Central memory CD4-positive, alpha-beta T cell (primary cell): ENCODE data around the gene NHEJ1.

Experiments used
- DNase-seq: peaks from one replicate; pipeline ENCODE4 v3.0.0; 2022

NHEJ1 gene

GRCh38 chr2:219084791-219085190 lies 75.8 kb downstream of the NHEJ1 start:
- no peak for DNase-seq

DNA sequence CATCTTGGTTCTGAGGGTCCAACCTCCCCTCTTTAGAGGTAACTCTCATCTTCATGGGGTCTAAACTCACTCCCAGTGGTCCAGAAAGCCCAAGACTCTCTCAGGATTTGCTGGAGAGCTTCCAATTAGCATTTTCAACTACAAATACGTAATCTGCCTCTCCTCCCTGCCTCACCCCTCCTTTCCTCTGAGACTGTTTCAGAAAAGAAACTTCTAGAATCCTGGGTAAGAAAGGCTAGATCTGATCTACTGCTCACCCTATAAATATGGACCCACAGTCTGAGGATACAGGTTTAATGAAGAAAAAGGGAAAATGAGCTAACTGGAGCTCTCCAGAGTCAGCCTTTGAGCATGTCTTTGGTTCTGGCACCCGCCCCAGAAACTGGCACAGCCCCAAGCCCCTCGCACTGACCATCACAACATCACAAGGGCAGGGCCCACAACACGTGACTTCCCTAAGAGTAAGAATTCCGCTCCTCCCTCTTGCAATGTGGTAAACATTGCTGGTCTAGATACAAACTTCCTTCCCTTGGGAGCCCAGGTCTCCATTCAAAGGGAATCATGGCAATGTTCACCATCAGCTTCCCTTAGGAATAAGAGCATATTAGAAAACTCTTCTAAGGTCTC lies 78.2 kb downstream of the NHEJ1 start:
- DNase-seq = no peak

DNA sequence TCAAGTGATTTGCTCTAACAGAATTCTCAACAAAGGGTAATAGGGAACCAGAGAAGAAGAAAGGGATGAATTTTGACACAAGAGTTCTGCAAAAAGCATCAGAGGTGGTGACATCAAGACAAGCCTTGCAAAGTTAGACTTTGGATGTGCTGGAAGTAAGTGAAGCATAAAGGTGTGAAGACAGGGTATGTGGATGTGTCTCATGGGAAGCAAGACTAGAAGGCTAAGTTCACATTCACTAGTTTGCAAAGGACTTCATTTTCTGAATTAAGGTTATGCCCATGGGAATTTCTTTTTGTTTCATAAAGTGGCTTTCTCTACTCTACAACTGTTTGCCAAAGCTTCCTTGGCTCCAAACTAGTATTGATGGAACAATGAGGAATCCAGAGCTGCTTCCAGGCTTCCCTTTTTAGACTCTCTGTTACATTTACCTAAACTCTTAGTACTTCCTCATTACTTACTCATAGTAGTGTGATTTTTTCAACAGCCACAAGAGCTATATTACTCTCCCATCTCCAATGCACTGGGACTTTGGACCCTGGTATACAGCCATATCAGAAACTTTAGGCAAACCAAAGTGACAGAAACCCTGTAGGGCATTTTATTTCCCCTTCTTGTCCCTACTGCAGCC lies 78.8 kb downstream of the NHEJ1 start:
- DNase-seq = no peak

DNA sequence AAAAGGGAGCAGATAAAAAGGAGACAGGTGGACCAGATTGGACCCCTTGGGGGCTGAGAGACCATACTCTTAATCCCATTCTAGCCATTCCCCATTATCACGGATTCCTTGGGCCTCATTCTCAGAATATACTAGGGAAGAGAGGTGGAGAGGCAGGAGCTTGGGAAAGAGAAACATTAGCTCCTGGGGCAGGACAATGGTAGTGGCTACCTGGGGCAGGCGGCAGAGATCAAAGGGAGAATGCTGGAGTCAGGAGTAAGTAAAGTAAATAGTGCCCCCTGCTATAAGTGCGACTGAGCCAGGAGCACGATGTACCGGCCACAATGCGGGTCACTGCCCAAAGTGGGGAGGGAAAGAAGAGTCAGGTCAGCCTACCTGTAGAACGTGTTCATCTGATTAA lies 79.5 kb downstream of the NHEJ1 start:
- no peak for DNase-seq

- no peak for DNase-seq
These were observed 81.2 kb downstream of the NHEJ1 start for GRCh38 chr2:219079417-219079816.

GRCh38 chr2:219078951-219079350 lies 81.7 kb downstream of the NHEJ1 start:
- DNase-seq = no peak

- no peak for DNase-seq
These were observed 82.5 kb downstream of the NHEJ1 start for GRCh38 chr2:219078126-219078525.

- no peak for DNase-seq
These were observed 84.4 kb downstream of the NHEJ1 start for GRCh38 chr2:219076253-219076652.

DNA sequence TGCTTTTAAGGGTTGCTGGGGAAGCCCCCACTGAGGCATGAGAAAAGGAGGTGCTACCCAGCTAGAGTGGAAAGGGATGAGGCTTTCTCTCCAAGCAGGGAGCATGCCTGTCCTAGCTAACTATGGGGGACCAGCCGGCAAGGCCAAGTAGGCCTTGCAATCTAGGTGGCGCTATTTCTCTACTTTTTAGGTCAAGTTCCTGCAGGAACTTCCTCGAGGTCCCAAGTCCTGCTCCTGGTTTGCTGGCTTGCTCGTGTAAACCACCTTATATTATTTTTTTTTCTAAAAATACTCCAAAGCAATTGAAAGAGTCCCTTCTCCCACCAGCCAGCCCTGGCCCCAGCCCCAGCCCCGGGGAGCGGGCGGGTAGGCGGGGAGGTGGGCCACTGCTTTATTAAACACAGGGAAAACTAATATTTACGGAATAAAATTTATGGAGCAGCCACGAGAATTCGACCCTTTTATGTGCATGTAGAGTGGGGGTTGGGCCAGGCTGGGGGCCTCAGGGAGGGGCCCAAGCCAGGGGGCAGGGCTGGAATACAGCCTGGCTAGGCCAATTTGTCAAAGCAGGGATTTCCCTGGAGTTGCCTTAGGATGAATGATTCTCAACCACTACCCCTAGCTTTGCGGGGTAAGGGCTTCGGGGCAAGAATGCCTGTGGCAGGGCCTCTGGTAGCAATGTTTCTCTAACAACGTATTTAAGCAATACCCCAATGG lies 87.0 kb downstream of the NHEJ1 start:
- DNase-seq = no peak

DNA sequence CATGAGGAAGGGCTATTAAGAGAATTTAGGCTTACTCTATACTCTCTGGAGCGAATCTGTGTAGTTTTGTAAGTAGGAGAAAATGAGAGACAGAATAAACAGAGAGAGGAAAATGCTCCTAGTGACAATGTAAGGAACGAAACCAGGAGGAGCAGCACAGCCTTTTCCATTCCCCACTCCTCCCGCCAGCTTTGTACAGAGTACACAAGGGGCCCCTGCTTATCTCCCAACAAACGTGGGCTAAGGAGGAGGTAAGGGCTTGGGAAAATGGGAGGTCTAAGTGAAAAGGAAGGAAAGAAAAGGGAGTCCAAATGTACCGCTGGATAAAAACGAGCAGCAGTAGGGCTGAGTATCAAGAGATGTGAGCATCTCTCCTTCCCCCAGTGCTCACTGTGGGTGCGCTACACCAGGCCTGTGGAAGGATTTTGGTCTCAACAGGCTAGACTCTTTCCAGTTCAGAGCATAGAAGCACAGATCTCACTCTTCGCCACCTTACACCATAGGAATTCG lies 87.8 kb downstream of the NHEJ1 start:
- DNase-seq = no peak

DNA sequence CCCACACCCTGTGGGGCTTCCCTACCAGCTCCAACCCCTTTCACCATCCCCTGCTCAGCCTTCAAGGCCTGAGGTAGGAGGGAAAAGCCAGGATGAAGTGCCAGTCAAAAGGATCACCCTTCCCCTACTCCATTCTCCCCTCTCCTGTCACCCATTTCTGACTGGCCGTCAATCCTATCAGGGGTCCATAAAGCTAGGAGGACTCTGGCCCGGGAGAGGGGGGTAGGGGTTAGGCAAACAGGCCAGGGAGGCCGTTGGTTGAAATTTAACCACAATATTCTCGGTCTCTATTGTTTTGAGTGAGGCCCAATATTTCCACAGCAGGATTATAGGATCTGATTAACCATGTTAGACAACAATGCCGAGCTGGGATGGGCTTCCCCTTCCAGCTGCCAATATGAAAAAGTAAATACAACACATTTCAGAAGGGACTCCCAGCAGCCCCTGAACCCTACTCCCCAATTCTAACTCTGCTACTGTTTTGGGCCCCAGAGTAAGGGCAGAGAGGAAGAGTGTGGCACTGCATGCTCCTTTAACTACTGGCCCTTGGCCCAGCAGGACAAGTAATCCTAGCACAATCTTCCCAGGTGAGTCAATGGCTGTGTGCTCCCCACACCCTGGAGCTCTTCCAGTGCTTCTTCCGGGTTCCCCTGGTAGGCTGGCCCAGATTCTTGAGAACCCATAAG lies 89.3 kb downstream of the NHEJ1 start:
- DNase-seq = no peak

DNA sequence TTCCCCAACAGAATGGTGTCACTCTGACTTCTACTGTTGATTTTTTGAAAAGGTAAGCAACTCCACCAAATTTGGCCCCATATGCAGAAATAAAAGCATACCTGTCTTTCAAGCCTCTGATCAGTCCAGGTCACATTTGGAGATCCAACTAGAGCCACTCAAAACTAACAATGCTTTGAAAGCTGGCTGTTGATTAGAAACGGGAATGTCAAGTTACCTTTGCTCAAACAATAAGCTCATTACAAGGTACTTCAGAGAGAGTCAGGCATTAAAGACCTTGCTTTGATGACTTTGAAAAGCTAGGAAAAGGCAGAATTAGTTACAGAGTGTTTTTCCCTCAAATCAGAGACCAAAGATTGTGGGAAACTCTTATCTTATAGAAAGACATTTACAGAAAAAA lies 95.1 kb downstream of the NHEJ1 start:
- DNase-seq = no peak

GRCh38 chr2:219062081-219062480 lies 98.5 kb downstream of the NHEJ1 start:
- DNase-seq = no peak

- DNase-seq = no peak
These were observed 99.5 kb downstream of the NHEJ1 start, which contains the start of gene IHH for GRCh38 chr2:219060821-219061791. Gene IHH (minus strand): TSS chr2:219060921. CDS start chr2:219060467, 454 bp downstream.

DNA sequence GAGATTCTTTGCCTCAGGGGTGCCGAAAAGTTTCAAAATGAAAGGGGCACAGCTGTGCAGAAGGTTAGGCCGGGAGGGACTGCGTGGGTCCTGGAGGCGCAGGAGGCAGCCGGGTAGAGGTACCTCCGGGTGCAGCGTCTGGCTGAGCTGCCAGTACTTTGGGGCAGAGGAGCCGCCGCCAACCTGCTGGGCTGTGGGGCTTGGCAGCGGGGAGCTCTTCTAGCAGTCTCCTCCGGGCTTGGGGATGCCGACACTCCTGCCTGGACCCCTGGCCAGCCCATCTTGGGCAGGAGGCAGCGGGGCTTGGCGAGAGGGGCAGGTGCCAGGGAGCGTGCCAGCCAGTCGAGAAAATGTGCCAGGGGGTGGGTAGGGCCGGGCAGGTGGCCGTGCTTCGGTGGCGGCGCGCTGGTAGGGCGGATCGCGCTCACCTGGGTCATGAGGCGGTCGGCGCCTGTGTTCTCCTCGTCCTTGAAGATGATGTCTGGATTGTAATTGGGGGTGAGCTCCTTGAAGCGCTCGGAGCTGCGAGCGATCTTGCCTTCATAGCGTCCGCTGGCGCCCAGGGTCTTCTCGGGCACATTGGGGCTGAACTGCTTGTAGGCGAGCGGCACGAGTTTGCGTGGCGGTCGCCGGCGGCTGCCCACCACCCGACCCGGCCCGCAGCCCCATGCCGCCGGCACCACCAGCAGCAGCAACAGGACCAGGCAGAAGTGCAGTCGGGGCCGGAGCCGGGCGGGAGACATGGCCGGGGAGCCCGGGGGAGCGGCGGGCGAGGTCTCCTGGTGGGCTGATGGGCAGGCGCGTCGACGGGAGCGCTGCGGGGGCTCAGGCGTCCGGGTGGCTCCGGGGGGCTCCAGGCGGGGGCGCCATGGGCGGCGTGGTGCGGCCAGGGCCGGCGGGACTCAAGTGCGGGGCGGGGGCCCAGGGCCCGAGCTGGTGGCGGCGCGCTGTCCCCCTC lies 100.6 kb downstream of the NHEJ1 start:
- DNase-seq = no peak

DNA sequence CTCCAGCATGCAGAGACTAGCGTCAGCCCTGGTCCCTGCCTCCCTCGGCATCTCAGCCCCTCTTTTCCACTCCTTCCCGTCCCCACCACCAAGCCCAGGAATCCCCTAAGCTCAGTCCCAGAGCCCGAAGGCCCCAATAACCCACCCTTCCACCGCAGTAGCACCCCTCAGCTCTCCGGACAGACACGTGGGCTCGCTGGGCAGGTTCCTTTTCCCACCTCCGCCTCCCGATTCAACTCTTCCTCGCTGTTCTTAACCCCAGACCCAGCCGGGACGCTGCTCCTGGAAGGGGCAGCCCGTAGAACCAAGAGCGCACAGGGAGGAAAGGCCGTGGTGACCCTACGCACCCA lies 101.3 kb downstream of the NHEJ1 start:
- no peak for DNase-seq

GRCh38 chr2:219058541-219059374 lies 101.9 kb downstream of the NHEJ1 start:
- no peak for DNase-seq

- DNase-seq = peak; percentile 66
These were observed 102.7 kb downstream of the NHEJ1 start for GRCh38 chr2:219057709-219058540.
